Sigmoid colon (tissue), 7 donors: ENCODE data around the gene LEKR1. TPM values are rescaled to one million over a fixed set of nuclear protein-coding genes. Genes with fewer than 3 reads are reported as not detected.

Source experiments
- DNase-seq: peaks from one replicate; pipeline ENCODE4 v3.0.0-alpha.2; 2019
- H3K27ac ChIP-seq, 4 donors: fragments of 200-600 bp; sonication (generic); one replicate each; pipeline ENCODE4 v1.5.1; 2016 to 2019; ENCODE audit warnings: mild to moderate bottlenecking in 1 of 4
- H3K27me3 ChIP-seq, 3 donors: fragments of 200-600 bp; sonication (generic); one replicate each; pipeline ENCODE4 v1.5.1; 2019; ENCODE audit warnings: mild to moderate bottlenecking in 1 of 3
- H3K36me3 ChIP-seq, 4 donors: fragments of 200-600 bp; sonication (generic); one replicate each; pipeline ENCODE4 v1.5.1; 2016 to 2019
- H3K4me1 ChIP-seq, 4 donors: fragments of 200-600 bp; sonication (generic); one replicate each; pipeline ENCODE4 v1.5.1; 2017 to 2019
- H3K4me3 ChIP-seq, 4 donors: fragments of 200-600 bp; sonication (generic); one replicate each; pipeline ENCODE4 v1.5.1; 2017 to 2019; ENCODE audit warnings: mild to moderate bottlenecking in 2 of 4, moderate library complexity in 1 of 4
- H3K9me3 ChIP-seq, 4 donors: fragments of 200-600 bp in 3 of 4; sonication (generic) in 3 of 4; one replicate each; pipeline versions ENCODE4 v1.5.1 to v1.6.1; 2013 to 2019
- CTCF ChIP-seq, 4 experiments: fragments of 450-650 bp in 3 of 4; fragments of 200-600 bp in 1 of 4; IDR thresholded peaks; one replicate each; pipeline ENCODE4 v1.5.1; 2016 to 2019; ENCODE audit warnings: antibody characterized with exemption in 4 of 4, mild to moderate bottlenecking in 3 of 4, moderate library complexity in 2 of 4
- EP300 ChIP-seq, 4 donors: sonication (generic); formaldehyde crosslinking; IDR thresholded peaks; one replicate each; pipeline ENCODE4 v1.6.1; 2017; ENCODE audit warnings: antibody characterized with exemption in 4 of 4
- POLR2A ChIP-seq, 2 donors: fragments of 450-650 bp; IDR thresholded peaks; one replicate each; pipeline ENCODE4 v1.6.1; 2016; ENCODE audit warnings: antibody characterized with exemption in 2 of 2, mild to moderate bottlenecking in 2 of 2, moderate library complexity in 2 of 2
- POLR2AphosphoS5 ChIP-seq, 4 donors: sonication (generic); formaldehyde crosslinking; IDR thresholded peaks; one replicate each; pipeline ENCODE4 v1.6.1; 2017; ENCODE audit warnings: antibody characterized with exemption in 4 of 4
- WGBS, 2 donors: extraction: QIAGEN DNeasy Blood & Tissue Kit; methylation state at CpG; one replicate each; pipeline ENCODE4 v1.1.7; 2013; 5-methylcytosine and 5-hydroxymethylcytosine counted together
- intact Hi-C: fragments of 100-400 bp; cut with DNase I; formaldehyde crosslinking; loops from one replicate; pipeline ENCODE4 v1.15.1; 2023
- polyA plus RNA-seq, 3 donors: library from polyadenylated mRNA; stranded (reverse); fragments of 200-250 nt; gene quantifications; one replicate each; pipeline ENCODE4 v1.2.3, GENCODE V29; 2013
- total RNA-seq, 4 donors: library from RNA; depleted of rRNA; stranded (reverse); fragments of >200 nt; gene quantifications; one replicate each; pipeline ENCODE4 v1.1.0, GENCODE V29; 2016
- donor health status: healthy with polysubstance abuse.
- donor health status: Bipolar disorder and iron deficiency.
- donor health status: healthy.

Gene LEKR1
- total and polyA plus RNA-seq, 7 donors, result 0.36 to 1.7 (median 0.70) TPM; not detected in 1

- H3K27ac ChIP-seq, result peak overlapping the region in 2 of 4 donors; percentile 98 to 99
- no peaks in the 10 kb centered on the region for H3K9me3 ChIP-seq
- H3K36me3 ChIP-seq, result no peaks in the 10 kb centered on the region
- peaks cover 0 to 59% (median 50%) of the 10 kb centered on the region in 4 donors for H3K4me1 ChIP-seq
- no peaks in the 10 kb centered on the region for H3K27me3 ChIP-seq
- intact Hi-C loops, result loop anchor here (2.0 kb wide), 1 partner anchor 16 kb away; no protein-coding TSS in a partner anchor
- no peak overlapping the region for H3K4me3 ChIP-seq
- no peak for DNase-seq
- WGBS, 2 donors, result 69 to 74% methylated on average over 4 of the region's 4 CpGs
- no peak for TF ChIP-seq POLR2A (IDR thresholded peaks at IDR 0.05)
- no peak for TF ChIP-seq EP300 (IDR thresholded peaks at IDR 0.05)
- no peak for TF ChIP-seq CTCF (IDR thresholded peaks at IDR 0.05)
- TF ChIP-seq POLR2AphosphoS5 (IDR thresholded peaks at IDR 0.05), result no peak
These were observed 265.1 kb downstream of the LEKR1 start for GRCh38 chr3:157091083-157091833.

DNA sequence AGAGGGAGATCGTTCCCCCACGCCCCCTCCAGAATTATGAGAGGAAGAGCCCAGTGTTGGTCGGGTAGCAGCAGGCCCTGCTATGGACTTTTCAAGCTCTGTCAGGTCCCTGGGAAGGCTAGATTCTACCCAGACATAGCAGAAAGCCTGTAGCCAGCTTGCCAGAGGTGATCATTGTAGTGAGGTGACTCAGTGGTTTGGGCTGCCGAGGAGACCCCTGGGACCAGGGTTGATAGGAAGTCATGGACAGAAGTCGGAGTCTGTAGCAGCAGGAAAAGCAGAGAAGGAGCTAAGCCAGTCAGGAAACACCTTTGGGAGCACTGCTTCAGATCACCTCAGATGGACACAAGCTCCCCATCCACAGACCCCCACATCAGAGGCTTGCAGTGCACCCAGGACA lies 266.1 kb downstream of the LEKR1 start:
- 85 to 87% methylated on average over 5 of the region's 5 CpGs for WGBS, 2 donors
- no peak for DNase-seq
- Histone ChIP-seq H3K27me3 (no peaks in the 10 kb centered on the region), H3K4me1 (peaks cover 0 to 49% (median 41%) of the 10 kb centered on the region in 4 donors), H3K27ac (peak overlapping the region in 2 of 4 donors; percentile 98 to 99), H3K4me3 (no peak overlapping the region), H3K9me3 (no peaks in the 10 kb centered on the region), H3K36me3 (no peaks in the 10 kb centered on the region)
- intact Hi-C loops, result no loop called here
- TF ChIP-seq POLR2AphosphoS5 (IDR thresholded peaks at IDR 0.05) (no peak), CTCF (IDR thresholded peaks at IDR 0.05) (no peak), EP300 (IDR thresholded peaks at IDR 0.05) (no peak), POLR2A (IDR thresholded peaks at IDR 0.05) (no peak)

GRCh38 chr3:157093096-157093495 lies 266.9 kb downstream of the LEKR1 start:
- 88 to 94% methylated on average over 1 of the region's 1 CpG for WGBS, 2 donors
- intact Hi-C loops, result no loop called here
- Histone ChIP-seq H3K27me3 (no peaks in the 10 kb centered on the region), H3K4me3 (no peak overlapping the region), H3K27ac (no peak overlapping the region), H3K9me3 (no peaks in the 10 kb centered on the region), H3K4me1 (peaks cover 0 to 41% (median 32%) of the 10 kb centered on the region in 4 donors), H3K36me3 (no peaks in the 10 kb centered on the region)
- TF ChIP-seq EP300 (IDR thresholded peaks at IDR 0.05), result no peak
- no peak for TF ChIP-seq POLR2A (IDR thresholded peaks at IDR 0.05)
- TF ChIP-seq POLR2AphosphoS5 (IDR thresholded peaks at IDR 0.05), result no peak
- TF ChIP-seq CTCF (IDR thresholded peaks at IDR 0.05), result no peak
- no peak for DNase-seq

GRCh38 chr3:157094301-157094700 lies 268.1 kb downstream of the LEKR1 start:
- 94 to 97% methylated on average over 2 of the region's 2 CpGs for WGBS, 2 donors
- intact Hi-C loops, result no loop called here
- DNase-seq, result no peak
- TF ChIP-seq POLR2AphosphoS5 (IDR thresholded peaks at IDR 0.05) (no peak), POLR2A (IDR thresholded peaks at IDR 0.05) (no peak), CTCF (IDR thresholded peaks at IDR 0.05) (no peak), EP300 (IDR thresholded peaks at IDR 0.05) (no peak)
- Histone ChIP-seq H3K27me3 (no peaks in the 10 kb centered on the region), H3K9me3 (no peaks in the 10 kb centered on the region), H3K4me1 (peaks cover 0 to 49% (median 33%) of the 10 kb centered on the region in 4 donors), H3K4me3 (no peak overlapping the region), H3K36me3 (no peaks in the 10 kb centered on the region), H3K27ac (no peak overlapping the region)
